Activated CD4-positive, alpha-beta memory T cell treated with anti-CD3 and anti-CD28 coated beads, Interleukin-2, amount 10 ng/mL, durations not matched to agents 7 days and 5 days (primary cell): Measurements from ENCODE around the gene KCNK16. TPM values are rescaled to one million over a fixed set of nuclear protein-coding genes. Genes with fewer than 3 reads are reported as not detected.
"Not testable (repeated sequence)": the region's sequence is repeated elsewhere in the genome, so short reads cannot be mapped to it uniquely, and the experiment has no call there.

Experiments
- CTCF ChIA-PET: fragments of 350-600 bp; sonication (Branson Sonifier 250); formaldehyde crosslinking; loops from one replicate; lab custom pipeline; 2021; ENCODE audit warnings: antibody characterized with exemption, inconsistent platforms; lab: Charles Lee
- POLR2A ChIA-PET: fragments of 350-600 bp; sonication (Branson Sonifier 250); formaldehyde crosslinking; loops from one replicate; lab custom pipeline; 2021; ENCODE audit warnings: antibody characterized with exemption; lab: Charles Lee
- DNase-seq: peaks from one replicate; pipeline ENCODE4 v3.0.0-alpha.2; 2020
- H3K27ac Mint-ChIP-seq: one replicate; pipeline ENCODE4 v1.8.0; 2021; ENCODE audit warnings: mild to moderate bottlenecking, mixed read lengths
- H3K27me3 Mint-ChIP-seq: one replicate; pipeline ENCODE4 v1.8.0; 2021; ENCODE audit warnings: mixed read lengths
- H3K36me3 Mint-ChIP-seq: one replicate; pipeline ENCODE4 v1.8.0; 2021; ENCODE audit warnings: low read depth, mixed read lengths
- H3K4me1 Mint-ChIP-seq: one replicate; pipeline ENCODE4 v1.8.0; 2021; ENCODE audit warnings: mixed read lengths
- H3K4me3 Mint-ChIP-seq: one replicate; pipeline ENCODE4 v1.8.0; 2021; ENCODE audit warnings: mild to moderate bottlenecking, mixed read lengths
- H3K9me3 Mint-ChIP-seq: one replicate; pipeline ENCODE4 v1.8.0; 2021; ENCODE audit warnings: mixed read lengths
- total RNA-seq, 2 experiments: library from RNA; stranded (reverse); gene quantifications; one replicate each; pipeline ENCODE4 v1.2.3, GENCODE V29; 2021

Gene KCNK16
- total RNA-seq, 2 experiments from 2014 or later = not detected

GRCh38 chr6:39298061-39298460 lies 24.4 kb downstream of the KCNK16 start:
- no peak overlapping the region for H3K27ac Mint-ChIP-seq
- ChIA-PET CTCF (interaction anchor here (1.0 kb wide), 1 partner anchor 196 kb away, joined by 3 read pairs; no protein-coding TSS in a partner anchor), POLR2A (no interaction called here)

GRCh38 chr6:39296745-39297640 lies 25.5 kb downstream of the KCNK16 start:
- H3K4me1 Mint-ChIP-seq = no peaks in the 10 kb centered on the region
- no peaks in the 10 kb centered on the region for H3K36me3 Mint-ChIP-seq
- no peaks in the 10 kb centered on the region for H3K9me3 Mint-ChIP-seq
- POLR2A ChIA-PET = no interaction called here
- no peak overlapping the region for H3K27ac Mint-ChIP-seq
- peaks cover 3% of the 10 kb centered on the region for H3K27me3 Mint-ChIP-seq
- H3K4me3 Mint-ChIP-seq = no peak overlapping the region
- CTCF ChIA-PET = interaction anchor here (1.0 kb wide), 1 partner anchor 195 kb away, joined by 3 read pairs; no protein-coding TSS in a partner anchor
- no peak for DNase-seq

More at GRCh38 chr6:39298061-39298460, 24.4 kb downstream of the KCNK16 start:
- H3K4me3 Mint-ChIP-seq = no peak overlapping the region
- no peaks in the 10 kb centered on the region for H3K36me3 Mint-ChIP-seq
- no peaks in the 10 kb centered on the region for H3K9me3 Mint-ChIP-seq
- DNase-seq = no peak
- no peaks in the 10 kb centered on the region for H3K27me3 Mint-ChIP-seq
- H3K4me1 Mint-ChIP-seq = peaks cover 7% of the 10 kb centered on the region

GRCh38 chr6:39295611-39296011 lies 26.9 kb downstream of the KCNK16 start:
- peaks cover 3% of the 10 kb centered on the region for H3K27me3 Mint-ChIP-seq
- POLR2A ChIA-PET = no interaction called here
- H3K4me3 Mint-ChIP-seq = no peak overlapping the region
- H3K27ac Mint-ChIP-seq = no peak overlapping the region
- no peaks in the 10 kb centered on the region for H3K9me3 Mint-ChIP-seq
- no peaks in the 10 kb centered on the region for H3K4me1 Mint-ChIP-seq
- DNase-seq = no peak
- no peaks in the 10 kb centered on the region for H3K36me3 Mint-ChIP-seq
- CTCF ChIA-PET = no interaction called here

DNA sequence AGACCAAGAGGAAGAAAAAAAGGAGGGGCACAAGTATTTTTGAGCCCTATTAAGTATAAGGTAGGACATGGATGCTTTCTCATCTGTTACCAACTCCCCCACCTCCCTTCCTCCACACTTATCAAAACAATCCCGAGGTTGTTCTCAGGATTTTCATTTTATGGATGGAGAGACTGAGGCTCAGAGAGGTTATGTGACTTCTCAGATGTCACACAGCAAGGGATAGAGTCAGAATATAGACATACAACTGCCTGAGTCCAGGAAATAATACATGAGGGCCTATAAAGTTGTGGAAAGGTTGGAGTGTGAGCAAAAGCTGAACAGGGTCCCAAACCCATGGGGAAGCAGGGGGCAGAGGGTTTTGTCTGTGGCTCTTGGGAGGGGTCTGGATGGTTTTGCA lies 27.6 kb downstream of the KCNK16 start:
- Mint-ChIP-seq H3K9me3 (no peaks in the 10 kb centered on the region), H3K4me1 (no peaks in the 10 kb centered on the region), H3K4me3 (no peak overlapping the region), H3K27me3 (peaks cover 3% of the 10 kb centered on the region), H3K36me3 (no peaks in the 10 kb centered on the region), H3K27ac (no peak overlapping the region)
- DNase-seq = no peak
- ChIA-PET POLR2A (no interaction called here), CTCF (interaction anchor here (1.1 kb wide), 1 partner anchor 8 kb away, joined by 3 read pairs; no protein-coding TSS in a partner anchor)

DNA sequence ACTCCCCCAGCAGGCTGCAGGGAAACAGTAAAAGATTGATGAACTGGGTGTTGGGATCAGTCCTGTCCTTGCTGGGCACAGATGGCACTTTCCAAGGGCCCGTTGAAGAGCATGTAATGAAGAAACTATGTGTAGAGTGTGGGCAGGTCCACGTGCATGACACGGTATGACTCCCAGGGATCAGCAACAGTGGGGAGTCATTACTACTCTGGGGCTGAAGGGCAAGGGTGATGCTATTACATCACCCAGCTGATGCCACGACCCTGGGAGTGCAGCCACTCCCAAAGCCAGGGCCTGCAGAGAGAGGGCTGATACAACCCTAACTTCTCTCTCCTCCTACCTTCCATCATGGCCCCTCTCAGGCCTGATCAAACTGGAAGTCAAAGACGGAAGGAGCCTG lies 28.4 kb downstream of the KCNK16 start:
- POLR2A ChIA-PET = no interaction called here
- H3K27me3 Mint-ChIP-seq = peaks cover 3% of the 10 kb centered on the region
- H3K9me3 Mint-ChIP-seq = peaks cover 2% of the 10 kb centered on the region
- peaks cover 6% of the 10 kb centered on the region for H3K4me1 Mint-ChIP-seq
- no peaks in the 10 kb centered on the region for H3K36me3 Mint-ChIP-seq
- CTCF ChIA-PET = interaction anchor here (1.1 kb wide), 1 partner anchor 9 kb away, joined by 3 read pairs; no protein-coding TSS in a partner anchor
- H3K27ac Mint-ChIP-seq = no peak overlapping the region
- DNase-seq = no peak
- H3K4me3 Mint-ChIP-seq = no peak overlapping the region

DNA sequence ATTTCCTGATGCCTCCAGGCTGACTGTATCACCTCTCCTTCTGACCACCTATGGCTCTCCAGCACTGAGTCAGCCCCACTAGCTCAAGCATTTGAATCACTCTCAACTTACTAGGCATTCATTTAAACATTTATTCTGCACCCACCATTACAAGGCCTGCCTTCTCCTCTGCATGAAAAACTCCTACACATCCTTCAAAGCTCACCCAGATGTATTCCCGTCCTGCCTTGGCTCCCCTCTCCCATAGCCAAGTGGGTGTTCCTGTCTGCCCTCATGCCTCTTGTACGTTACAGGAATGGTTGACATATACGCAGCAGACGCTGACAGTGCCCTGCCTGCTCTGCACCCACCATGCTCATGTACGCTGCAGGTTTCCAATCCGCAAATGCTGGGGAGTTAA lies 29.9 kb downstream of the KCNK16 start:
- no peak overlapping the region for H3K27ac Mint-ChIP-seq
- H3K4me3 Mint-ChIP-seq = no peak overlapping the region
- DNase-seq = no peak
- H3K9me3 Mint-ChIP-seq = peaks cover 4% of the 10 kb centered on the region
- H3K4me1 Mint-ChIP-seq = peaks cover 9% of the 10 kb centered on the region
- POLR2A ChIA-PET = no interaction called here
- H3K36me3 Mint-ChIP-seq = no peaks in the 10 kb centered on the region
- H3K27me3 Mint-ChIP-seq = peaks cover 3% of the 10 kb centered on the region
- CTCF ChIA-PET = interaction anchor here (1.8 kb wide), 1 partner anchor 10 kb away, joined by 6 read pairs; no protein-coding TSS in a partner anchor

DNA sequence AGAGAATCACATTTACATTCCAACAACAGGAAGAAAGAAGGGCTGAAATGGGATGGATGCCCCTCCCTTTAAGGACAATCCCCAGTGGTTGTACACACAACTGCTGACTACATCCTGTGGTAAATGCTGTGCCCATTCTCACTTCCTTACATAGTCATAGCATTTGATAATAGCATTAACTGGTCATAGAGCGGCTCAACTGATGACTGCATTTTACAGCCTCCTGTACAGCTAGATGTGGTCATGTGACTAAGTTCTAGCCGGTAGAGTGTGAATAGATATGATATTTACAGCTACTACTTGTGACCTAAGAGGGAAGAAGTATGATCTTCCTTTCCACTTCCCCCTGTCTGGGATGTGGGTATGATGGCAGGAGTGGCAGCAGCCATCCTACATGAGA lies 33.0 kb downstream of the KCNK16 start:
- ChIA-PET CTCF (interaction anchor here (1.0 kb wide), 1 partner anchor 12 kb away, joined by 4 read pairs; no protein-coding TSS in a partner anchor), POLR2A (no interaction called here)
- Mint-ChIP-seq H3K4me3 (no peak overlapping the region), H3K36me3 (no peaks in the 10 kb centered on the region), H3K27ac (no peak overlapping the region), H3K9me3 (peaks cover 4% of the 10 kb centered on the region), H3K27me3 (peaks cover 5% of the 10 kb centered on the region), H3K4me1 (peaks cover 9% of the 10 kb centered on the region)
- DNase-seq = no peak

DNA sequence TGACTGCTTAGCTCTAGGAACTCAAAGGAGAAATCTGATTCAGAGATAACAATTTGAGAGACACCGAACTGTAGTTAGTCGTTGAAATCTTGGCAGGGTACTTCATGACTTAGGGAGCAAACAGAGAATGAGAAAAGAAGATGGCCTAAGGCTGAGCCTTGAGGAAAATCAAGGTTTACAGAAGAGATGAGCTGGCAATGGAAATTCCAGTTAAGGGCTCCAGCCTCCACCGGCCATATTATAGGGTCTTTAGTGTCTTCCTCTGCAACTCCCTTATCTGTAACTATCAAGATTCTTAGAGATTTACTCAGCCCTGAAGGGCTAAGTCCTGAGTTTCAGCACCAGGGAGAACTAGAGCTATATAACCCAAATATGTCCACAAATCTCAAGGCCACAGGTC lies 34.9 kb downstream of the KCNK16 start:
- Mint-ChIP-seq H3K27me3 (peaks cover 5% of the 10 kb centered on the region), H3K36me3 (no peaks in the 10 kb centered on the region), H3K9me3 (peaks cover 4% of the 10 kb centered on the region), H3K4me3 (no peak overlapping the region), H3K4me1 (peaks cover 9% of the 10 kb centered on the region), H3K27ac (no peak overlapping the region)
- CTCF ChIA-PET = interaction anchor here (1.3 kb wide), 1 partner anchor 15 kb away, joined by 3 read pairs; no protein-coding TSS in a partner anchor
- no peak for DNase-seq
- POLR2A ChIA-PET = no interaction called here

DNA sequence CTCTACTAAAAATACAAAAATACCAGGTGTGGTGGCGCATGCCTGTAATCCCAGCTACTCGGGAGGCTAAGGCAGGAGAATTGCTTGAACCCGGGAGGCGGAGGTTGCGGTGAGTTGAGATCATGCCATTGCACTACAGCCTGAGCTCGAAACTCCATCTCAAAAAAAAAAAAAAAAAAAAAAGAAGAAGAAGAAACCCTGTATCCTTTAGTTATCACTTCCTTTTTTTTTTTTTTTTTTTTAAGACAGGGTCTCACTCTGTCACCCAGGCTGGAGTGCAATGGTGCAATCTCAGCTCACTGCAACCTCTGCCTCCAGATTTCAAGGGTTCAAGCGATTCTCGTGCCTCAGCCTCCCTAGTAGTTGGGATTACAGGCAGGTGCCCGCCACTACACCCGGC lies 35.9 kb downstream of the KCNK16 start:
- H3K4me3 Mint-ChIP-seq, POLR2A ChIA-PET, H3K27me3 Mint-ChIP-seq, H3K4me1 Mint-ChIP-seq, H3K9me3 Mint-ChIP-seq, CTCF ChIA-PET, H3K36me3 Mint-ChIP-seq, DNase-seq, H3K27ac Mint-ChIP-seq: not testable (repeated sequence)

- Mint-ChIP-seq H3K4me1 (peaks cover 2% of the 10 kb centered on the region), H3K27me3 (peaks cover 2% of the 10 kb centered on the region), H3K27ac (no peak overlapping the region), H3K4me3 (no peak overlapping the region), H3K9me3 (no peaks in the 10 kb centered on the region), H3K36me3 (no peaks in the 10 kb centered on the region)
- no peak for DNase-seq
- CTCF ChIA-PET = no interaction called here
- POLR2A ChIA-PET = no interaction called here
Observed at GRCh38 chr6:39282774-39283173, 39.7 kb downstream of the KCNK16 start.

DNA sequence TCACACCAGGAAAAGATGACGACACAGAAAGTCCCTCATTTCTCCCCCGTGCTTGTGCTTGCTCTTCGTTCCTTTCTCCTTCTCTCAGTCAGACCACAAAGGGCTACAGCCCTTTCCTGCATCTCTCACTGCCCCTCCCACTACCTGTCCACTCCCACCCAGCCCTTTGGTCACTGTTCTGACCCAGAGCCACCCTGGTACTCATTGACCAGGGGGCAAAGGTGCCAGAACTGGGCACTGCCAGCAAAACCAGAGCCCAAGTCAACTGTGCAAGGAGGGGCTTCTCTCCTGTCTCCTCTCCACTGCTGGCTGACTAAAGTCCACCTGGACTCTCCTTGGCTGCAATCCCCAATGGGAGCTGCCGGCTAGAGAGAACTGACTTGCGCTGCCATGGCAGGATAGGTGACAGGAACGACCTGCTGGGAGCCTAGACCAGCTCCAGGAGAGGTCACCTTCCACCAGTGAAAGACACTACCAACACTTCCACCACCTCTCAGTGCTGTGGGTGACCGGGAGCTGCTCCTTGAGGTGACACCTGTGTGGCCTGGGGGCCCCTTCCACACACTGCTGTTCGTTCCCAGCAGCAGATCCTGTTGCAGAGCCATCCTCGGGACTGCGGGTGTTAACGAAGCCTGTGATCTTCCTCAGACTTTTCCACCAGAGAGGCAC lies 41.1 kb downstream of the KCNK16 start:
- ChIA-PET POLR2A (no interaction called here), CTCF (no interaction called here)
- no peak overlapping the region for H3K4me3 Mint-ChIP-seq

DNA sequence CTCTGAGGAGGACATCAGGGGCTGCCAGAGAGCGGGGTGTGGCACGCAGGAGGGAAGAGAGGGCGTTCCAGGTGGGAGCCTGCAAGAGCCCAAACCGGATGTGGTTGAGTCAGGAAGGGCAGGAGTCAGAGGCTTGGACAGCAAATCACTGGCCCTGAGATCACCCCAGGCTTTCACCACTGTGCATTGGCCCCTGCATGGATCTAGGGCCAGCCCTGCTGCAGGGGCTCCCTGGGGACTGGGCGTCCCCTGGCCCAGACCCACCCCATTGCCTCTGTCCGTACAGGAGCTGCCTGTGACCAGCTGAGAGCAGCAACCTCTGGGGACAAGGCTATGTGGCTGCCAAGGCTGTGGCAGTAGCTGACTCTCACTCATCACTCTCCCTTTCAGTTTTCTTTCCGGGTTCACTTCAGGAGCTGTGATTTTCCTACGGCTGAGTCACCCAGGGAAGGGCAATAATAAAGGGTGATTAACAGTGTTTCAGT lies 42.2 kb downstream of the KCNK16 start:
- peaks cover 6% of the 10 kb centered on the region for H3K27me3 Mint-ChIP-seq
- no peak overlapping the region for H3K4me3 Mint-ChIP-seq
- no peaks in the 10 kb centered on the region for H3K36me3 Mint-ChIP-seq
- CTCF ChIA-PET = no interaction called here
- H3K9me3 Mint-ChIP-seq = no peaks in the 10 kb centered on the region
- no peak overlapping the region for H3K27ac Mint-ChIP-seq
- POLR2A ChIA-PET = no interaction called here
- peaks cover 2% of the 10 kb centered on the region for H3K4me1 Mint-ChIP-seq
- no peak for DNase-seq

More for the DNA sequence above, 41.1 kb downstream of the KCNK16 start:
- no peak for DNase-seq
- Mint-ChIP-seq H3K36me3 (no peaks in the 10 kb centered on the region), H3K27me3 (peaks cover 8% of the 10 kb centered on the region), H3K27ac (no peak overlapping the region), H3K4me1 (peaks cover 2% of the 10 kb centered on the region), H3K9me3 (no peaks in the 10 kb centered on the region)

GRCh38 chr6:39279539-39279938 lies 43.0 kb downstream of the KCNK16 start:
- H3K4me3 Mint-ChIP-seq = no peak overlapping the region
- H3K36me3 Mint-ChIP-seq = no peaks in the 10 kb centered on the region
- no peaks in the 10 kb centered on the region for H3K9me3 Mint-ChIP-seq
- no peak overlapping the region for H3K27ac Mint-ChIP-seq
- ChIA-PET CTCF (no interaction called here), POLR2A (no interaction called here)
- H3K4me1 Mint-ChIP-seq = peaks cover 2% of the 10 kb centered on the region
- H3K27me3 Mint-ChIP-seq = peaks cover 6% of the 10 kb centered on the region
- DNase-seq = no peak
